Loucy (cell line): ENCODE measurements around the gene RAI14.
A peak's percentile ranks its signal among the peaks of the same experiment; 100 is the strongest.

Experiments
- H2AFZ ChIP-seq: fragments of 200-600 bp; sonication (generic); 2 replicates; pipeline ENCODE4 v1.6.0; 2016; ENCODE audit warnings: antibody characterized with exemption, mild to moderate bottlenecking, low read length, moderate library complexity
- H3F3A ChIP-seq: fragments of 200-600 bp; 2 replicates; pipeline ENCODE4 v1.6.0; 2016; ENCODE audit warnings: antibody characterized with exemption, low read depth, mild to moderate bottlenecking
- H3K27me3 ChIP-seq: fragments of 200-600 bp; sonication (generic); 2 replicates; pipeline ENCODE4 v1.6.1; 2014; ENCODE audit warnings: low read length, mild to moderate bottlenecking; ENCODE audit not compliant: insufficient read depth, poor library complexity, severe bottlenecking
- H3K36me3 ChIP-seq: fragments of 200-600 bp; sonication (generic); 2 replicates; pipeline ENCODE4 v1.6.1; 2016; ENCODE audit warnings: low read length; ENCODE audit not compliant: insufficient read depth
- H3K4me1 ChIP-seq: fragments of 200-600 bp; sonication (generic); 2 replicates; pipeline ENCODE4 v1.5.1; 2014; ENCODE audit warnings: low read length, mild to moderate bottlenecking; ENCODE audit not compliant: insufficient read depth, poor library complexity, severe bottlenecking
- H3K4me2 ChIP-seq: fragments of 200-600 bp; sonication (generic); 2 replicates; pipeline ENCODE4 v1.6.0; 2014; ENCODE audit warnings: antibody characterized with exemption, low read length, low read depth, mild to moderate bottlenecking; ENCODE audit not compliant: poor library complexity, severe bottlenecking
- H3K4me3 ChIP-seq: fragments of 200-600 bp; sonication (generic); 2 replicates; pipeline ENCODE4 v1.5.1; 2014; ENCODE audit warnings: low read length, mild to moderate bottlenecking, mixed read lengths; ENCODE audit not compliant: poor library complexity, severe bottlenecking
- H3K79me2 ChIP-seq: fragments of 200-600 bp; sonication (generic); 2 replicates; pipeline ENCODE4 v1.6.1; 2014; ENCODE audit warnings: low read length; ENCODE audit not compliant: insufficient read depth
- H3K9ac ChIP-seq: fragments of 200-600 bp; sonication (generic); 2 replicates; pipeline ENCODE4 v1.6.0; 2014; ENCODE audit warnings: mild to moderate bottlenecking, low read depth, low read length, moderate library complexity; ENCODE audit not compliant: poor library complexity, severe bottlenecking
- H3K9me2 ChIP-seq: fragments of 200-600 bp; sonication (generic); replicated peaks from 2 replicates; pipeline ENCODE4 v1.6.1; 2016; ENCODE audit warnings: low read depth, low read length, mixed read lengths
- H3K9me3 ChIP-seq: fragments of 200-600 bp; sonication (generic); 2 replicates; pipeline ENCODE4 v1.6.1; 2014; ENCODE audit warnings: mild to moderate bottlenecking, antibody characterized with exemption, low read length, low read depth; ENCODE audit not compliant: insufficient read depth
- H4K20me1 ChIP-seq: fragments of 200-600 bp; sonication (generic); 2 replicates; pipeline ENCODE4 v1.6.0; 2014; ENCODE audit warnings: antibody characterized with exemption, low read length, mild to moderate bottlenecking; ENCODE audit not compliant: insufficient read depth, poor library complexity, severe bottlenecking
- CTCF ChIP-seq: fragments of 200-600 bp; sonication (generic); conservative IDR thresholded peaks from 2 replicates; pipeline ENCODE4 v1.5.1; 2014; ENCODE audit warnings: mild to moderate bottlenecking, antibody characterized with exemption, low read length
- EZH2phosphoT487 ChIP-seq: fragments of 200-600 bp; IDR thresholded peaks from 2 replicates; pipeline ENCODE4 v1.6.1; 2018; ENCODE audit warnings: antibody characterized with exemption, mild to moderate bottlenecking, moderate library complexity, borderline replicate concordance

RAI14 gene

GRCh38 chr5:34838785-34839714, 182.9 kb downstream of the RAI14 start, which contains the start of gene TTC23L:
TSS of gene TTC23L (plus strand) at chr5:34839164. CDS start at chr5:34840672, 1,508 bp downstream.
- peak within 1 kb of the TSS; percentile 53 for H2AFZ ChIP-seq
- peaks cover 24% of the 10 kb centered on the region for H3K4me1 ChIP-seq
- H3F3A ChIP-seq = 0 out of 2 replicates have a peak, but pooled peaks cover 2% of the 10 kb centered on the region
- no peaks in the 10 kb centered on the region for H3K9me3 ChIP-seq
- H3K79me2 ChIP-seq = no peaks in the 10 kb centered on the region
- no peak within 1 kb of the TSS for H3K9ac ChIP-seq
- TF ChIP-seq CTCF = no peak
- no peak for TF ChIP-seq EZH2phosphoT487
- H3K9me2 ChIP-seq = no peaks in the 10 kb centered on the region
- peak within 1 kb of the TSS; percentile 39 for H3K4me3 ChIP-seq
- H3K4me2 ChIP-seq = peak within 1 kb of the TSS; percentile 43
- H4K20me1 ChIP-seq = no peaks in the 10 kb centered on the region
- H3K27me3 ChIP-seq = no peaks in the 10 kb centered on the region
- no peaks in the 10 kb centered on the region for H3K36me3 ChIP-seq

GRCh38 chr5:34841816-34842215, 185.7 kb downstream of the RAI14 start:
- TF ChIP-seq EZH2phosphoT487 (no peak), CTCF (no peak)
- H3K9me3 ChIP-seq = no peaks in the 10 kb centered on the region
- 0 out of 2 replicates have a peak, but pooled peaks cover 2% of the 10 kb centered on the region for H3F3A ChIP-seq
- no peak overlapping the region for H3K4me3 ChIP-seq
- no peak overlapping the region for H3K4me2 ChIP-seq
- no peak overlapping the region for H3K9ac ChIP-seq
- H3K27me3 ChIP-seq = no peaks in the 10 kb centered on the region
- no peaks in the 10 kb centered on the region for H4K20me1 ChIP-seq
- no peaks in the 10 kb centered on the region for H3K36me3 ChIP-seq
- H2AFZ ChIP-seq = no peak overlapping the region
- H3K4me1 ChIP-seq = peaks cover 28% of the 10 kb centered on the region
- no peaks in the 10 kb centered on the region for H3K9me2 ChIP-seq
- H3K79me2 ChIP-seq = no peaks in the 10 kb centered on the region

- Histone ChIP-seq H4K20me1 (no peaks in the 10 kb centered on the region), H3K79me2 (no peaks in the 10 kb centered on the region), H3F3A (0 out of 2 replicates have a peak, but pooled peaks cover 2% of the 10 kb centered on the region), H3K9me3 (no peaks in the 10 kb centered on the region), H3K9me2 (no peaks in the 10 kb centered on the region), H3K4me3 (no peak overlapping the region), H3K27me3 (no peaks in the 10 kb centered on the region), H2AFZ (no peak overlapping the region), H3K4me2 (no peak overlapping the region), H3K9ac (no peak overlapping the region), H3K36me3 (no peaks in the 10 kb centered on the region), H3K4me1 (peaks cover 26% of the 10 kb centered on the region)
- TF ChIP-seq EZH2phosphoT487 (no peak), CTCF (no peak)
Observed at GRCh38 chr5:34842554-34842953, 186.4 kb downstream of the RAI14 start.
